GM12874 (cell line): ENCODE measurements around the gene KRTAP10-11.

Experiments
- TF ChIP-seq, protein P1 (sequence below): IDR thresholded peaks from 2 replicates; pipeline ENCODE4 v1.5.1; 2011; ENCODE audit warnings: low read depth, mild to moderate bottlenecking, control low read depth, low read length, moderate library complexity; ENCODE audit not compliant: insufficient read depth

Gene KRTAP10-11

DNA sequence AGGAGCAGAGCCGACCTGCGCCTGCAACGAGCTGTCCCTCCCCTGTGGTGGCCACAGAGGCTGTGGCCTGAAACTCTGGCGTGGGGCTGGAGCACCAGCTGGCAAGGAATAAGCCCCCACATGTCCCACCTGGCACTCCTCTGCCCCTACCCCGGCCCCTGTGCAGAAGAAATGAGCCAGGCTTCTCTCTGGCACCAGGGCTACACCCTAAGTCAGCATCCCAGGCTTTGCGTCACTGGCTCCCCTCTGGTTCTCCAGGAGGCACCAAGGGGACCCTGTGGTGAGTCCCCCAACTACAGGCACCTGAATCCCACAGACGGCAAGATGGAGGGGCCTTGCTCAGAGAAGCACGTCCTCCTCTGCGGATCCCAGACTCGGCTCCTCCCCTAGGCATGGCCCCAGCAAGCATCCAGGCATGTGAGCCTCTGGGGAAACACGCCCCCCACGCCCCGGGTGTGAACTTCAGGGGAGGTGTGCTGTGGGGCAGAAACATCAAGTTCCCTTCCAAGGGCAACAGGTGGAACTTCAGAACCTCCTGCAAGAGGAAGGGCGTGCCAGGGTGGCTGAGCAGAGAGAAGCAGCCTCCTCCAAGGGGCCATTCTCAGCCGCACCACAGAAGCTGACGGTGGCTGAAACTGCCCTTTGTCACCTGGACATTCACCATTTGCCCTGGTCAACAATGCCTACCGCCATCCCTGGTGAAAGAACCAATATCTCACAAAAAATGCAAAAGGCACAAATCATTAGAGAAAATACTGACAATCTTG is 42.9 kb upstream of the KRTAP10-11 start:
- TF ChIP-seq, protein P1, sequence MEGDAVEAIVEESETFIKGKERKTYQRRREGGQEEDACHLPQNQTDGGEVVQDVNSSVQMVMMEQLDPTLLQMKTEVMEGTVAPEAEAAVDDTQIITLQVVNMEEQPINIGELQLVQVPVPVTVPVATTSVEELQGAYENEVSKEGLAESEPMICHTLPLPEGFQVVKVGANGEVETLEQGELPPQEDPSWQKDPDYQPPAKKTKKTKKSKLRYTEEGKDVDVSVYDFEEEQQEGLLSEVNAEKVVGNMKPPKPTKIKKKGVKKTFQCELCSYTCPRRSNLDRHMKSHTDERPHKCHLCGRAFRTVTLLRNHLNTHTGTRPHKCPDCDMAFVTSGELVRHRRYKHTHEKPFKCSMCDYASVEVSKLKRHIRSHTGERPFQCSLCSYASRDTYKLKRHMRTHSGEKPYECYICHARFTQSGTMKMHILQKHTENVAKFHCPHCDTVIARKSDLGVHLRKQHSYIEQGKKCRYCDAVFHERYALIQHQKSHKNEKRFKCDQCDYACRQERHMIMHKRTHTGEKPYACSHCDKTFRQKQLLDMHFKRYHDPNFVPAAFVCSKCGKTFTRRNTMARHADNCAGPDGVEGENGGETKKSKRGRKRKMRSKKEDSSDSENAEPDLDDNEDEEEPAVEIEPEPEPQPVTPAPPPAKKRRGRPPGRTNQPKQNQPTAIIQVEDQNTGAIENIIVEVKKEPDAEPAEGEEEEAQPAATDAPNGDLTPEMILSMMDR: no peak

DNA sequence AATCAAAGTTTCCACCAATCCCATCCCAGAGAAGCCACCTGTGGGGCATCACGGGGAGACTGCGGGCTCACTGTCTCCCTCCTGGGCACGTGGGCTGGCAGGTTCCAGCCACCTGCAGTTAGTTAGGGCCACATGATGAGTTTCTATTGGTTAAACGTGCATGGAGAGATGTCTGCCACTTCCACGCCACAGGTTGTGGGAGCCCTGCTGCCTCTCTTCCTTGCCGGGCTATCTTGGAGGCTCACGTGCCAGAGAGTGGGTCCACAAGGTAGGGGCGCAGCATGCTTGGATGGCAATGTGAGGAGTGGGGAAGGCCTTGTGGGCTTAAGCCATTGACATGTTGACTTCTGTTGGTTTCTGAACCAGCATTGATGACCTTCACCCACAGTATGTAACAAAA is 42.3 kb upstream of the KRTAP10-11 start:
- TF ChIP-seq, protein P1: no peak

DNA sequence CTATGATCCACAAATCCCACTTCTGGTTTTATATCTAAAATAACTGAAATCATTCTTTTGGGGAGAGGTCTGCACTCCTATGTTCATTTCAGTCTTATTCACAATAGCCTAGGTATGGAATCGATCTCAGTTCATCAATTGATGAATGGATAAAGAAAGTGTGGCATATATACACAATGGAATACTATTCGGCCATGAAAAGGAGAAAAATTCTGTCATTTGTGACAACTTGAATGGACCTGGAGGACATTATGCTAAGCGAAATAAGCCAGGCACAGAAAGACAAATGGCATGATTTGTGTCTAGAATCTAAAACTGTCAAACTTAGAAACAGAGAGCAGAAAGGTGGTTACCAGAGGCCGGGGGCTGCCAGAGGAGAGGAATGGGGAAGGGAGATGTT is 39.7 kb upstream of the KRTAP10-11 start:
- TF ChIP-seq, protein P1: no peak

DNA sequence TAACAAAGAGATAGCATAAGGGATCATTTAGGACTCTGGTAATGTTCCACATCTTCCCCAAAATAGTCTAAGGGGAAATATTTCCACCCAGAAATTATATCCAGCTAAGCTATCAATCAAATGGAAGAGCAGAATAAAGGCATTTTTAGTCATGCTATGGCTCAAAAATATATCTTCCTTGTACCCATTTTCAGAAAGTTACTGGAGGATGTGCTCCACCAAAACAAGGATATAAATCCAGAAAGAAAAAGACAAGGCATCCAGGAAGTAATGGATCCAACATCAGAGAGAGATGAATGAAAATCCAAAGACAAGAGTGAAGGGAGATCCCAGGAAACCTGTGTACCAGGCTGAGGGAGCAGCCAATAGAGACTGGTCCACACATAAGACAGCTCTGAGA is 37.0 kb upstream of the KRTAP10-11 start:
- TF ChIP-seq, protein P1: no peak

DNA sequence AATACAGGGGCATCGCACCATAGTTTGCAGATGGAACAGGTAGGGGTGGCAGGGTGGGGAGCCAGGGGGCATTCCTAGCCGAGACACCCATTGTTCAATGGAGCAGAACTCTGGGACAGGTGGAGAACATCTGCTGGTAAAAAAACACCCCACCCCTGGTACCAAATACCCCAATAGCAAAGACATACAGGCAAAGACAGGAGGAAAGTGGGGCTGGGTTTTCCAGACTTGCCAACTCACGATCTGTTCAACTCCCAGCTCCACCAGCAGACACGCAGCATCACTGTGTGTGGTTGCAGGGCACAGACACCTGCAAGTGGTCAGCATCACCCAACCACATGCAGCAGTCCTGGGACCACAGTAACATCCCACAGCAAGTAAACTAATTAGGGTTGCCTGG is 34.7 kb upstream of the KRTAP10-11 start:
- TF ChIP-seq, protein P1: no peak

DNA sequence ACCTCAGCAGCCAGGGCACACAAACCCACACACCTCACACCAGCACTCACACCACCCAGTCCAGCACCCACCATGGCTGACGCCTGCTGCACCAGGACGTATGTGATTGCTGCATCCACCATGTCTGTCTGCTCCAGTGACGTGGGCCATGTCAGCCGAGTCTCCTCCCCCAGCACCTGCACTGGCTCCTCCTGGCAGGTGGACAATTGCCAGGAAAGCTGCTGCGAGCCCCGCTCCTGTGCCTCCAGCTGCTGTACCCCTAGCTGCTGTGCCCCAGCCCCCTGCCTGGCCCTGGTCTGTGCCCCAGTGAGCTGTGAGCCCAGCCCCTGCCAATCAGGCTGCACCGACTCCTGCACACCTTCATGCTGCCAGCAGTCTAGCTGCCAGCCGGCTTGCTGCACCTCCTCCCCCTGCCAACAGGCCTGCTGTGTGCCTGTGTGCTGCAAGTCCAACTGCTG is 34.2 kb upstream of the KRTAP10-11 start, which contains the start of gene KRTAP10-8:
Gene KRTAP10-8 (plus strand): TSS at position 51 of the 458 bp plus-strand sequence. CDS start 22 bp downstream, at position 73.
- TF ChIP-seq, protein P1: no peak

DNA sequence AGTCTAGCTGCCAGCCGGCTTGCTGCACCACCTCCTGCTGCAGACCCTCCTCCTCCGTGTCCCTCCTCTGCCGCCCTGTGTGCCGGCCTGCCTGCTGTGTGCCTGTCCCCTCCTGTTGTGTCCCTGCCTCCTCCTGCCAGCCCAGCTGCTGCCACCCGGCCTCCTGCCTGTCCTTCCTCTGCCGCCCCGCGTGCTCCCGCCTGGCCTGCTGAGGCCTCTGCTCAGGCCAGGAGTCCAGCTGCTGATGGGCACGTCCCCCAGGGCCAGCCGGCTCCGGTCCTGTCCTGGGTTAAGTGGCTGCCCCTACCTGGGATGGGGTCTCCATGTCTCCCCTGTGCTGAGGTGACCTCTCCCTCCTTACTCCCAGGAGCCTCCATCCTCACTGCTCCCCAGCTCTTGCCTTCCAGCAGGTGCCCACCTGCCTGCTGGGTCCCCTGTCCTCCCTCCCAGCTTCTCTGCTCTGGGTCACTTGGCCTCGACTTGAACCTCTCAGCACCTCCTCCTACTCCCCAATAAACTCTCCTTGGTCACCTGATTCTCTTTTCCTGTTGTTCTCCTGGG is 33.5 kb upstream of the KRTAP10-11 start:
- TF ChIP-seq, protein P1: no peak
